Tongue (tissue), 2 donors: ENCODE measurements around the gene CCDC85B. TPM values are rescaled to one million over a fixed set of nuclear protein-coding genes. Genes with fewer than 3 reads are reported as not detected.

Experiments
- DNase-seq: peaks from one replicate; pipeline ENCODE4 v3.0.0-alpha.2; 2015
- total RNA-seq: library from RNA; depleted of rRNA; stranded (reverse); fragments of >200 nt; gene quantifications from one replicate; pipeline ENCODE4 v1.2.3, GENCODE V29; 2014

Gene CCDC85B
- total RNA-seq, 1 donor from 2014 or later = 26.2 TPM

DNA sequence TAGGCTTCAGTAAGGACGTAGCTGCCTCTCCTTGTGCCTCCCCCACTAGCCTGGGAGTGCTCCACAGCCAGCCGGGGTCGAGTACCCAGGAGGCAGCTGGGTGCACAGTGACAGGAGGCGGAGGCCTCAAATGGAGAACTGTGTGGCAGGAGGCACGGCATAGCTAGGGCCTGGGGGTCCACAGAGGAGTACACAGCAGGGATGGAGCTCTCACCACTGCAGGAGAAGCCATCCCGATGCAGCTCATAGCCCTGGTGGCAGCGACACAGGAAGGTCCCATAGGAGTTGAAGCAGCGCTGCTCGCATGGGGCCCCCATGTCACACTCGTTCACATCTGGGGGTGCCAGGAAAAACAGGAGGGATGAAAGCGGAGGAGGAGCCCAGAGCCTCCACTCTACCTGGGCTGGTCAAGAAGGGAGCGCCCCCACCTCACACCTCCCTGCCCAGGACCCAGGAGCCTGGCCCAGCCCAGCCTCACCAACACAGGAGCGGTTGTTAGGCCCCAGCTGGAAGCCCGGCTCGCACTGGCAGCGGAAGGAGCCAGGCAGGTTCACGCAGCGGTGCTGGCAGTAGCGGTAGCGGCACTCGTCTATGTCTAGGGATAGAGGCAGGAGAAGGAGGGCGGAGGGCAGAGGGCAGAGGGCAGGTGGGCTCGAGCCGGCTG is 20.7 kb upstream of the CCDC85B start:
- no peak for DNase-seq

DNA sequence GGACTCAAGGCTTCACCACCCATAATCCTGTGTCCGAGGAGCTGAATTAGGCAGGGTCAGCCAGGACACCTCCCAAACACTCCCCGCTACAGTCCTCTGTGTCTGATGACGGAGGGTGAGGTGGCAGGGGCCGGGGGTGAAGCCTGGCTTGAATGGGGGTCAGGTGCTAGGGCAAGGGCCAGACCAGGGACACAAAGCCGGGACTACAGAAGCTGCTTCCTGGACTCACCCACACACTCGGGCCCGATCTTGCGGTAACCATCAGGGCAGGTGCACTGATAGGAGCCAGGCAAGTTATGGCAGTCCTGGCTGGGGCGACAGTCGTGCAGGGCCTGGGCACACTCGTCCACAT is 20.2 kb upstream of the CCDC85B start:
- no peak for DNase-seq

GRCh38 chr11:65870706-65871681 is 19.5 kb upstream of the CCDC85B start:
- no peak for DNase-seq

- peak; percentile 38 for DNase-seq
These were observed 18.5 kb upstream of the CCDC85B start for GRCh38 chr11:65871811-65872548.

- DNase-seq = peak; percentile 80
These were observed 17.7 kb upstream of the CCDC85B start, which contains the start of gene EFEMP2 for GRCh38 chr11:65872586-65873317. Gene EFEMP2 (minus strand): TSS chr11:65872800. CDS start chr11:65872354, 446 bp downstream.

GRCh38 chr11:65873318-65874156 is 16.9 kb upstream of the CCDC85B start:
- peak; percentile 97 for DNase-seq

GRCh38 chr11:65879617-65880016 is 10.9 kb upstream of the CCDC85B start, which contains the start of gene CTSW:
Gene CTSW (plus strand): TSS chr11:65879837. CDS start chr11:65879855, 18 bp downstream.
- no peak for DNase-seq

GRCh38 chr11:65880027-65880426 is 10.4 kb upstream of the CCDC85B start:
- DNase-seq = no peak

GRCh38 chr11:65880844-65881421 is 9.5 kb upstream of the CCDC85B start:
- no peak for DNase-seq

DNA sequence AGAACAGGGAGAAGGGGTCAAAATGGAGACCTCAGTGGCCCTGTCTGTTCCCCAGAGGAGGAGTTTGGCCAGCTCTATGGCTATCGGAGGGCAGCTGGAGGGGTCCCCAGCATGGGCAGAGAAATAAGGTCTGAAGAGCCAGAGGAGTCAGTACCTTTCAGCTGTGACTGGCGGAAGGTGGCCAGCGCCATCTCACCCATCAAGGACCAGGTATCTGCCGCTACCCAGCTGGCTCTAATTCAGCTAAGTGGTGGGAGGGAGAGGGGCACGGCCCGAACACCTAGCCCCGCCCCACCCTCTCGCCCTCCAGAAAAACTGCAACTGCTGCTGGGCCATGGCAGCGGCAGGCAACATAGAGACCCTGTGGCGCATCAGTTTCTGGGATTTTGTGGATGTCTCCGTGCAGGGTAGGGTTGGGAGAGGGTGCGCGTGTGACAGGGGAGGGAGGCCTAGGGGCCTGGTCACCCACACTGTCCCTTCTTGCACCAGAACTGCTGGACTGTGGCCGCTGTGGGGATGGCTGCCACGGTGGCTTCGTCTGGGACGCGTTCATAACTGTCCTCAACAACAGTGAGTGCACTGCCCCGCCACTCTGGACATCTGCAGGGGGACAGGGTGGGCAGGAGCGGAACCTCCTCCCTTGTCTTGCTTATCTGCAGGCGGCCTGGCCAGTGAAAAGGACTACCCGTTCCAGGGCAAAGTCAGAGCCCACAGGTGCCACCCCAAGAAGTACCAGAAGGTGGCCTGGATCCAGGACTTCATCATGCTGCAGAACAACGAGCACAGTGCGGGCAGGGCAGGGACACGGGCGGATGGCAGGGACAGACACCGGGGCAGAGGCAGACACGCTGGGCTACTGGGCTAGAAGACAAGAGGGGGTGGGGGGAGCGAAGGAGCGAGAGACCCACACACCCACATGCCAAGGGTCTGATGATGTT is 8.1 kb upstream of the CCDC85B start:
- DNase-seq = no peak

DNA sequence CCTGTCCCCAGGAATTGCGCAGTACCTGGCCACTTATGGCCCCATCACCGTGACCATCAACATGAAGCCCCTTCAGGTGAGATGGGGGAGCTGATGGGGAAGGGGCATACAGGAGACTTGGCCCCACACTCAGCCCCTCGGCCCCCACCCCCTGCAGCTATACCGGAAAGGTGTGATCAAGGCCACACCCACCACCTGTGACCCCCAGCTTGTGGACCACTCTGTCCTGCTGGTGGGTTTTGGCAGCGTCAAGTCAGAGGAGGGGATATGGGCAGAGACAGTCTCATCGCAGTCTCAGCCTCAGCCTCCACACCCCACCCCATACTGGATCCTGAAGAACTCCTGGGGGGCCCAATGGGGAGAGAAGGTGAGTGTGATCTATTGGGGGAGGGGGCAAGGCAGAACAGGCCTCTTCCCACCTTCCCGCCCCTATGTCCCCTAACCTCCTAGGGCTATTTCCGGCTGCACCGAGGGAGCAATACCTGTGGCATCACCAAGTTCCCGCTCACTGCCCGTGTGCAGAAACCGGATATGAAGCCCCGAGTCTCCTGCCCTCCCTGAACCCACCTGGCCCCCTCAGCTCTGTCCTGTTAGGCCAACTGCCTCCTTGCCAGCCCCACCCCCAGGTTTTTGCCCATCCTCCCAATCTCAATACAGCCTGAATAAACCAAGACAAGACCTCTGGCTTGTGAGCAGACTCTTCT is 7.3 kb upstream of the CCDC85B start:
- DNase-seq = no peak

GRCh38 chr11:65883786-65884715 is 6.4 kb upstream of the CCDC85B start:
- DNase-seq = no peak

- DNase-seq = peak; percentile 81
These were observed 5.8 kb upstream of the CCDC85B start for GRCh38 chr11:65884716-65885092.

DNA sequence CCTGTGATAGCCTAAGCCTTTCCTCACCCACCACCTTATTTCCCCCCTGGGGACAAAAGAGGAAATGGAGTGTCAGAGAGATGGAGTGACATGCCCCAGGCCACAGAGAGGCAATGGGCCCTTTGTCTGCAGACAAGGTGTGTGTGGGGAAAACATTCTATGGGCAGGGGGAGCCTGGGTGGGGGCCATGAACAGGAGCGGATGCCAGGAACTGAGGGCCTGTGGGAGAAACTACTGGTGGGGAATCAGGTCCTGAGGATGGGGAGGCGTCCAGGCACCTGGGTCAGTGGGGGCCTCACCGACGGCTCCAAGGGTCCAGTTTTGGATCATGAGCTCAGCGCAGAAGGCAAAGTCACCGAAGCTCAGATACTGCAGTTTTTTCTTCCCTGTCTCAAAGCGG is 5.2 kb upstream of the CCDC85B start:
- DNase-seq = no peak

- no peak for DNase-seq
These were observed 4.5 kb upstream of the CCDC85B start for GRCh38 chr11:65885808-65886536.

DNA sequence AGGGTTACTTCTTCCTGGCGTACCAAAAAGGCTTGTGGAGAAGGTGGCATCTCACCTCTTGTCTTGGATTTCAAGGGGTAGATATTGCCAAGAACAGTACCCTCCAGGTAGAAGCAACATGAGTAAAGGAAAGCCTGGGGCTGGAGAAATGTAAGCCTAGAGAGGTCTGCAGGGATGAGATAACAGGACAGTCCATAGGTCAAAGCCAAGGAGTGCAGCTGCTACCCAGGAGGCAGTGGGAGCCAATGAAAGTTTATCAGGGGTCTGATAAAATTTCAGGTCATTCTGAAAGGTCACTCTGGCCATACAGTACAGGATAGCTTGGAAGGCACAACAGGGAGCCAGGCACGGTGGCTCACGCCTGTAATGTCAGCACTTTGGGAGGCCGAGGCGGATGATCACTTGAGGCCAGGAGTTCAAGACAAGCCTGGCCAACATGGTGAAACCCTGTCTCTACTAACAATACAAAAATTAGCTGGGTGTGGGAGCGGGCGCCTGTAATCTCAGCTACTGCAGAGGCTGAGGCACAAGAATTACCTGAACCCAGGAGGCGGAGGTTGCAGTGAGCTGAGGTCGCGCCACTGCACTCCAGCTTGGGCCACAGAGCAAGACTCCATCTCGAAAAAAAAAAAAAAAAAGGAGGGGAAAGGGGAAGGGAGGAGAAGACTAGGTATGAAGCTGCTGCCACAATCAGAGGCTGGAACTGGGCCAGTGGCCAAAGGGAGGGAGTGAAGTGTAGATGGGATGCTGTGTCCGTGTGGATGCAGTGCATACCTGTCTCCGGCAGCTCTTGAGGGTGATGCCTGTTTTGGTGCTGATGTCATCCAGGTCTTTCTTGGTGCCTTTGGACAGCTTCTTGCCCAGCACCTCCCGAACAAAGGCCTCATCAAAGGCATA is 3.4 kb upstream of the CCDC85B start:
- DNase-seq = no peak
